ACHN (cell line): ENCODE results near the gene CABCOCO1.

ENCODE experiments used
- DNase-seq: peaks from one replicate; pipeline ENCODE4 v3.0.0-alpha.2; 2015
- in situ Hi-C: cut with HindIII; loops from 2 replicates; pipeline ENCODE4 v1.10.0; 2017; ENCODE audit warnings: low sequenced_read_pairs, low pct_ligation_motif_present, low pct_unique_long_range_greater_than_20kb

CABCOCO1 gene

GRCh38 chr10:61747307-61747706 is 84.6 kb downstream of the CABCOCO1 start:
- no peak for DNase-seq
- in situ Hi-C loops, result no loop called here

GRCh38 chr10:61749291-61749690 is 86.6 kb downstream of the CABCOCO1 start:
- DNase-seq, result no peak
- in situ Hi-C loops, result no loop called here

GRCh38 chr10:61750943-61751471 is 88.3 kb downstream of the CABCOCO1 start:
- DNase-seq, result peak; percentile 88
- in situ Hi-C loops, result loop anchor here (25.0 kb wide), 1 partner anchor 161 kb away; the partner anchor contains the start of gene ARID5B

GRCh38 chr10:61751599-61751998 is 88.9 kb downstream of the CABCOCO1 start:
- in situ Hi-C loops, result loop anchor here (25.0 kb wide), 1 partner anchor 161 kb away; the partner anchor contains the start of gene ARID5B
- DNase-seq, result no peak

GRCh38 chr10:61752111-61753011 is 89.6 kb downstream of the CABCOCO1 start:
- in situ Hi-C loops, result loop anchor here (25.0 kb wide), 1 partner anchor 160 kb away; the partner anchor contains the start of gene ARID5B

GRCh38 chr10:61753453-61753852 is 90.7 kb downstream of the CABCOCO1 start:
- DNase-seq, result no peak
- in situ Hi-C loops, result loop anchor here (25.0 kb wide), 1 partner anchor 159 kb away; the partner anchor contains the start of gene ARID5B

More at GRCh38 chr10:61752111-61753011, 89.6 kb downstream of the CABCOCO1 start:
- peak; percentile 85 for DNase-seq

GRCh38 chr10:61754587-61755550 is 92.1 kb downstream of the CABCOCO1 start:
- in situ Hi-C loops, result loop anchor here (25.0 kb wide), 1 partner anchor 157 kb away; the partner anchor contains the start of gene ARID5B
- no peak for DNase-seq

- in situ Hi-C loops, result loop anchor here (25.0 kb wide), 1 partner anchor 155 kb away; the partner anchor contains the start of gene ARID5B
- no peak for DNase-seq
Measured at GRCh38 chr10:61757001-61757400, 94.3 kb downstream of the CABCOCO1 start.

- in situ Hi-C loops, result loop anchor here (25.0 kb wide), 1 partner anchor 155 kb away; the partner anchor contains the start of gene ARID5B
- DNase-seq, result peak; percentile 57
Measured at GRCh38 chr10:61757525-61758397, 95.0 kb downstream of the CABCOCO1 start.

- in situ Hi-C loops, result loop anchor here (25.0 kb wide), 1 partner anchor 154 kb away; the partner anchor contains the start of gene ARID5B
Measured at GRCh38 chr10:61758433-61758832, 95.7 kb downstream of the CABCOCO1 start.

GRCh38 chr10:61759751-61760150 is 97.0 kb downstream of the CABCOCO1 start:
- in situ Hi-C loops, result loop anchor here (25.0 kb wide), 1 partner anchor 153 kb away; the partner anchor contains the start of gene ARID5B

More at GRCh38 chr10:61758433-61758832, 95.7 kb downstream of the CABCOCO1 start:
- no peak for DNase-seq

GRCh38 chr10:61760943-61761824 is 98.5 kb downstream of the CABCOCO1 start:
- DNase-seq, result peak; percentile 76
- in situ Hi-C loops, result loop anchor here (25.0 kb wide), 1 partner anchor 151 kb away; the partner anchor contains the start of gene ARID5B

More at GRCh38 chr10:61759751-61760150, 97.0 kb downstream of the CABCOCO1 start:
- DNase-seq, result no peak

- DNase-seq, result no peak
- in situ Hi-C loops, result loop anchor here (25.0 kb wide), 1 partner anchor 150 kb away; the partner anchor contains the start of gene ARID5B
Measured at GRCh38 chr10:61761825-61762217, 99.1 kb downstream of the CABCOCO1 start.

GRCh38 chr10:61763778-61764177 is 101.0 kb downstream of the CABCOCO1 start:
- no peak for DNase-seq
- in situ Hi-C loops, result loop anchor here (25.0 kb wide), 1 partner anchor 149 kb away; the partner anchor contains the start of gene ARID5B

- in situ Hi-C loops, result loop anchor here (25.0 kb wide), 1 partner anchor 148 kb away; the partner anchor contains the start of gene ARID5B
Measured at GRCh38 chr10:61764486-61764885, 101.8 kb downstream of the CABCOCO1 start.

More at GRCh38 chr10:61764486-61764885, 101.8 kb downstream of the CABCOCO1 start:
- DNase-seq, result no peak
